NB4 (cell line): ENCODE measurements around the gene SNX19.

Experiments used
- CTCF ChIP-seq: IDR thresholded peaks from one replicate; pipeline ENCODE4 v1.5.1; 2012; ENCODE audit warnings: low read depth, low read length
- MYC ChIP-seq: IDR thresholded peaks from 2 replicates; pipeline ENCODE4 v1.6.1; 2011; ENCODE audit warnings: low read depth, low read length
- POLR2A ChIP-seq: IDR thresholded peaks from 2 replicates; pipeline ENCODE4 v1.6.1; 2011; ENCODE audit warnings: mild to moderate bottlenecking; ENCODE audit not compliant: insufficient read length; ENCODE audit errors: extremely low read depth
- TF ChIP-seq, protein P1 (sequence below): IDR thresholded peaks from 2 replicates; pipeline ENCODE4 v1.6.1; 2011; ENCODE audit warnings: low read depth, low read length

- TF ChIP-seq CTCF, result no peak
- TF ChIP-seq, protein P1, sequence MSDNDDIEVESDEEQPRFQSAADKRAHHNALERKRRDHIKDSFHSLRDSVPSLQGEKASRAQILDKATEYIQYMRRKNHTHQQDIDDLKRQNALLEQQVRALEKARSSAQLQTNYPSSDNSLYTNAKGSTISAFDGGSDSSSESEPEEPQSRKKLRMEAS, result no peak
- TF ChIP-seq POLR2A, result no peak
- no peak for TF ChIP-seq MYC
Measured at GRCh38 chr11:130897262-130898182, 18.8 kb downstream of the SNX19 start.
